Measurements from ENCODE around the gene EIF5A2. TPM values are rescaled to one million over a fixed set of nuclear protein-coding genes. Genes with fewer than 3 reads are reported as not detected.

Gene EIF5A2
- total RNA-seq: 7.4 and 10.6 TPM in 2 replicates

GRCh38 chr3:170908235-170909116, at the start of gene EIF5A2:
Gene EIF5A2 (minus strand): TSS chr3:170908637. CDS start chr3:170907806, 831 bp downstream.

GRCh38 chr3:170869645-170870593, 38.5 kb downstream of the EIF5A2 start, which contains the start of gene RPL22L1:
Gene RPL22L1 (minus strand): TSS chr3:170870195. CDS start chr3:170870167, 28 bp downstream.

Other genes with a start within 250 kb of the EIF5A2 start
- 73.3 and 335 TPM in 2 replicates for gene RPL22L1, start 38.4 kb downstream of the EIF5A2 start, total RNA-seq
- not detected in 2 replicates for gene SLC2A2, start 118.1 kb upstream of the EIF5A2 start, total RNA-seq

All from smooth muscle cell of trachea (primary cell).